ENCODE measurements around the gene AXIN1.
"Not testable (repeated sequence)": the region's sequence is repeated elsewhere in the genome, so short reads cannot be mapped to it uniquely, and the experiment has no call there.

The AXIN1 gene

DNA sequence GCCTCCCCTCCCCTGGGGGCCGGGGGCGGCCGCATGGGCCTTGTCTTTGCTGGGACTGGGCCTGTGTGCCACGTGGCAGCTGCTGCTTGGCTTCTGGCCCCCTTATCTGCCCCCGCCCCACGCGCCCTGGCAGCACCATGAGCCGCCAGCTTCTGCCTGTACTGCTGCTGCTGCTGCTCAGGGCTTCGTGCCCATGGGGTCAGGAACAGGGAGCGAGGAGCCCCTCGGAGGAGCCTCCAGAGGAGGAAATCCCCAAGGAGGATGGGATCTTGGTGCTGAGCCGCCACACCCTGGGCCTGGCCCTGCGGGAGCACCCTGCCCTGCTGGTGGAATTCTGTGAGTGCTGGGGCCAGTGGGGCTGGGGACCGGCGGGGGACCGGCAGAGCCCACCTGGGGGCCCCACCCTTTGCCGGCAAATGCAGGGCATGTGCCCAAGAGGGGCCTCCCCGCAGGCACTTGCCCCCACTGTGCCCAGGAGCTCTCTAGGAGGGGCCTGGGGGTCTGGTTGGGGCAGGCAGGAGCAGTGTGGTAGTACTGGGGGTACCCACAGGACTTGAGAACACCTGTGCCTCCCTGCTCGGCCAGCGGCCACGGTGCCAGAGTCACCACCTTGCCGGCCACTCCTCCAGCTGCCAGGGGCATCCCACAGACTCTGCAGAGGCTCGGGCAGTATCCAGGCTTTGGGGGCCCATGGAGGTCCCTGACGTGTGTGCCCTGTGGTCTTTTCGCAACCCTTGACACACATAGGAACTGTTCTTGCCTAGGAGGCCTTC lies 69.3 kb downstream of the AXIN1 start, which contains the start of gene PDIA2:
Gene PDIA2 (plus strand): TSS at position 132 of the 773 bp plus-strand sequence. CDS start 6 bp downstream, at position 138.
- DNase-seq (ENCODE audit: low spot score), result no peak

DNA sequence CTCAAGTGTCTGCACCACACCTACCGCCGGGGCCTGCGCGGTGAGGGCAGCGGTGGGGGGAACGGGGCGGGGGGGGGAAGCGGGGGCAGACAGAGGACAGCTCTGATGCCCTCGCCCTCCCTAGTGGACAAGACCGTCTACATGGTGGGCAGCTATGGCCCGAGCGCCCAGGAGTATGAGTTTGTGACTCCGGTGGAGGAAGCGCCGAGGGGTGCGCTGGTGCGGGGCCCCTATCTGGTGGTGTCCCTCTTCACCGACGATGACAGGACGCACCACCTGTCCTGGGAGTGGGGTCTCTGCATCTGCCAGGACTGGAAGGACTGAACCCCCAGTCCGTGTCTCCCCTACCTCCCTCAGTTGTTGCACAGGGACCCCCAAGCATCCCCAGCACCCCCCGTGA lies 70.0 kb downstream of the AXIN1 start:
- no peak for DNase-seq (ENCODE audit: low spot score)

DNA sequence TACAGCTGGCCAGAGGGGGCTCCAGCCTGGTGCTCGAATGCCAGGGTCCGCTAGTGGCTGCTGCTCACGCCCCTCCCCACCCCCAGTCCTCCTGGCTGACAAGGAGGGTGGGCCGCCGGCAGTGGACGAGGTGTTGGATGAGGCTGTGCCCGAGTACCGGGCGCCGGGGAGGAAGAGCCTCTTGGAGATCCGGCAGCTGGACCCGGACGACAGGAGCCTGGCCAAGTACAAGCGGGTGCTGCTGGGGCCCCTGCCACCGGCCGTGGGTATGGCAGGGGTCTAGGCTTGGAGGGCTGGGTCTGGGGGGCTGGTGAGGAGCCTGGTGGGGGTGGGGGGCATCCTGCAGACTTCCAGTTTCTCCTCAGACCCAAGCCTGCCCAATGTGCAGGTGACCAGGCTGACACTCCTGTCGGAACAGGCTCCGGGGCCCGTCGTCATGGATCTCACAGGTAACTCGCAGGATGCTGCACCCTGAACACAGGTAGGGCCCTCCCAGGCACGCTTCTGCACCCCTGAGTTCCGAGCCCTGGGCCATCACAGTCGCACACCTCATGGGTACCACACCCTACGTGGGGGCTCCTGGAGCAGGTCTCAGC lies 70.8 kb downstream of the AXIN1 start:
- no peak for DNase-seq (ENCODE audit: low spot score)

DNA sequence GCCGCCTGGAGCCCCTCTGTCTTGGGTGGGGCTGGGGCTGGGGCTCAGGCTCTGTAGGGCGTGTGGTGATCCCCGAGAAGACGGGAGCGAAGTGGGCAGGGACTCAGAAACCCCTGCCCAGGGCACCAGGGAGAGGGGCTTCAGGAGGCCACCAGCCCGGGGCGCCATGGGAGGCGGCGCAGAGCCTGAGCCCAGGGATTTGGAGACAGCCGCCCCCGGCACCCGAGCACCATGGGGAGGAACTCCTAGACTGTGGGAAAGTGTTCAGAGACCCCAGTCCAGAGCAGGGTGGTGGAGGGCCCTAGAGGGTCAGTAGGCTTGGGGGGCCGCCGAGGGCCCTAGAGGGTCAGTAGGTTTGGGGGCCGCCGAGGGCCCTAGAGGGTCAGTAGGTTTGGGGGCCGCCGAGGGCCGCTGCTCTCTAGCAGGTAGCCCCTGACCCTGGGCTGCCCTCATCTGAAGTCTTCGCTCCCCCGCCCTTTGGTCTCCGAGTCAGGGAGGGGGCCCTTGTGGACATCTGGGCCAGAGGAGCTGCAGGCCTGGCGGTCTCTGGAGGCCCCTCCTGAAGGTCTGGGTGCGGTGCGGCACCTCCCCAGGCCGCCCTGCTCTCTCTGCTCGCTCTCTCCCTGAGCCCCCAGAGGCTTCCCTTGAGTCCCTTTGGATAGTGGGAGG lies 71.4 kb downstream of the AXIN1 start:
- no peak for DNase-seq (ENCODE audit: low spot score)

DNA sequence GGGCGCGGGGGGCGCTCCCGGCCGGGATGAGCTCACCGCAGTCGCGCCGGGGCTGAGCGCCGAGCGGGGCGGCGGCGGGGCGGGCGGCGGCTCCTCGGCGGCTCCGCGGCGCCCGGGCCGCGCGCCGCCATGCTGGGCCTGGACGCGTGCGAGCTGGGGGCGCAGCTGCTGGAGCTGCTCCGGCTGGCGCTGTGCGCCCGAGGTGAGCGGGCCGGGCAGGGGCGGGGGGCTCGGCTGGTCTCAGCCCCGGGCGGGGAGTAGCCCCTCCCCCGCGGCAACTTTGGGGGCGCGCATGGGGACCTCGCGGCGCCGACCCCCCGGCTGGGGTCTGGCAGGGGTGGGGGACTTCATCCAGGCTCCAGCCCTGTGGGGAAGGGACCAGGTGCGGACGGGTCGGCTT lies 72.0 kb downstream of the AXIN1 start, which contains the start of gene ARHGDIG:
Gene ARHGDIG (plus strand): TSS at position 40 of the 400 bp plus-strand sequence. CDS start 90 bp downstream, at position 130.
- DNase-seq (ENCODE audit: low spot score), result no peak

DNA sequence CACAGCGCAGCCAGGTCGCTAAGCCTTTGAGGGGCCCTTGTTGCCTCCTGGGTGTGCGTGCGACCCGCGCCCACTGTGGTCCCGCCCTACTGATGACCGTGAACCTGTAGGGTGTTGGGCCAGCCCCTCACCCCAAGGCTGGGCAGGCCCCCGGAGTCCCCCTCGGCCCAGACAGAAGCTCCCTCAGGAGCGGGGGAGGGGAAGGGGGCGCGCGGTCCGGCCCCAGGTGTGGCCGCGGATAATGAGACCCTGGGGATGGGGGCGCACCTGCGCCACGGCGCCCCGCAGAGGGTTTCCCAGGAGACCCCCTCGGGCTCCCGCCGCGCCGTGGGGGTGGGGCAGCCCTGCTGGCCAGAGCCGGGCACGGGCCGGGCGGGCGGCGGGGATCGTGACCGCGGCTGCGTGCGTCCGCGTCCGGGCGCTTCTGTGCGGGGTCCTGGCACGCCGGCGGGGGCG lies 72.5 kb downstream of the AXIN1 start:
- no peak for DNase-seq (ENCODE audit: low spot score)

DNA sequence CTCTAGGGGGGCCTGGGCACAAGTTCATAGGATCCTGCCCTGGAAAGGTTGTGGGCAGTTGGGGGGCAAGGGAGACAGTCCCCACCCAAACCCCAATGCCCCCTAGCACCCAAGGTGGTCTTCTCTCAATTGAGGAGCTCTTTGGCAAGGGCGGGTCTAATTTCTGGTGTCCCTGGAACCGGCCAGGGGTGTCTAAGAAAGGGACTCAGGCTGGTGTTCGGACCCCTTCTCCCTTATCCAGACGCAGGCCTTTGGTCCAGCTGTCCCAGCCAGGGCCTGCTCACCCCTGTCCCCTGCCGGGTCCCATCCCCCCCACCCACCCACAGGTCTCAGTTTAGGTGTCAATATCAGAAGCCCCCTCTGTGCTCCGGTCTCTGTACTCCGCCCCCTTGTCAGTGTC lies 73.0 kb downstream of the AXIN1 start:
- DNase-seq (ENCODE audit: low spot score), result no peak

DNA sequence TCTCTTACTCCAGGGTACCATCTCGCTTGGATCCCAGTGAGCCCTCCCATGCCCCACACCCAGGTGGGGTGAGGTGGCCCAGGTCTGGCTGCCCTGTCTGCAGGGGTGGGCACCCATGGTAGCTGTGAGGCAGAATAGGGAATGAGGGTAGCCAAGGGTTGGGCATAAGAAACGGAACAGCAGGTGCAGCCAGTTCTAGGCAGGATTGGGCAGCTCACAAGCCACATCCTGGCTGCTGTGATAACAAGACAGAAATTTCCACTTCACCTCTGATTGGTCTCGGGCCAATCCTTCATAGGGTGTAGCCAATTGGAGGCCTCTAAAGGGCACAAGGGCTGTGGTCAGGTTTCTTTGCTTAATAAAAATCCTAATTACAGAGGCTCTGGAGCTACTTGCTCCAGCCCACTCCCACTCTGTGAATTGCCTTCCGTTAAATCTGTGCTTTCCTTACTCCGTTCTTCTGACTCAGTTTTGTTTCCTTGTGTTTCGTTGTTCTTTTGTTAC lies 73.6 kb downstream of the AXIN1 start:
- no peak for DNase-seq (ENCODE audit: low spot score)

DNA sequence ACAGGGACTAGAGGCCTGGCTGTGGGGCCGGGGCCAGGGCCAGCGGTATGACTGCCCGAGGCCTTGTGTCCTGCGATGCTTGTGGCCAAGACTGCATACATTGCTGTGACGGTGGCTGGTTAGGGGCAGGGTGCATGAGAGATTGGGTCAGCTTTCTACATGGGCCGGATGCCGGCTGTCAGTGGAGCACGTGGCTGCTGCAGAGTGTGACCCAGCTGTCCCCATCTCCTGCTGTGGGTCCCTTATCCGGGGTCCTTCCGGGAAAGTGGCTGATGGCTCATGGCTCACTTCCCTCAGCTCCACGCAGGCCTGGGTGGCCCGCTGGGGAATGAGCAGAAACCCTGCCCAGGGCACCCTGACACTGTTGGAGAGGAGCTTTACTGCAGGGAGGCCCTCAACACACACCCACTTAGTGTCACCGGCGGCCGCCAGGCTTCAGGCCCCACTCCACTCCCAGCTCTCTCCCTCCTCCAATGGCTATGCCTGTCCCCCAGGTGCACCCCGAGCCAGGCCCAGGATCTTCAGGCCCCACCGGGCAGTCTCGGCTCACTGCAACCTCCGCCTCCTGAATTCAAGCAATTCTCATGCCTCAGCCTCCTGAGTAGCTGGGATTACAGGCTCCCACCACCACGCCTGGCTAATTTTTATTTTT lies 76.0 kb downstream of the AXIN1 start:
- no peak for DNase-seq (ENCODE audit: low spot score)

DNA sequence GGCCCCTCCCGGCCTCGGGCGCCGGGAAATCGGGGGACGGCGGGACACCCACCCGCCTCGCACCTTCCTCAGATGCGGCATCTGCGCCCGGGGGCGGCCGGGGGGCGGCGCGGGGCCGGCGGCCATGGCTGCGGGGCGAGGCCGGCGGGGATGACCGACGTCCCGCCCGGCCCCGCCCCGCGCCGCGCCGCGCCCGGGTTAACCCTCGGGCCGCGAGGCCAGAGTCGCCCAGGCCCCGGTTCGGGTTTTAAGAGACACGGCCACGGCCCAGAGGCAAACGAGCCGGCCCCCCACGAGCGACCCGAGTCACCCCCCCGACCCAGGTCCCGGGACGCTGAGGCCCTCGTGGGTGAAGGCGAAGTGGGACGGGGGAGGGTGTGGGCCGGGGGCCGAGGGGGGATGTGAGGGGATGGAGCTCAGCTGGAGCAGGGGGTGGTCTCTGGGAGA lies 76.7 kb downstream of the AXIN1 start, which contains the start of gene RGS11:
Gene RGS11 (minus strand): TSS at position 159 of the 447 bp plus-strand sequence. CDS start 33 bp downstream, at position 126.
- no peak for DNase-seq (ENCODE audit: low spot score)

DNA sequence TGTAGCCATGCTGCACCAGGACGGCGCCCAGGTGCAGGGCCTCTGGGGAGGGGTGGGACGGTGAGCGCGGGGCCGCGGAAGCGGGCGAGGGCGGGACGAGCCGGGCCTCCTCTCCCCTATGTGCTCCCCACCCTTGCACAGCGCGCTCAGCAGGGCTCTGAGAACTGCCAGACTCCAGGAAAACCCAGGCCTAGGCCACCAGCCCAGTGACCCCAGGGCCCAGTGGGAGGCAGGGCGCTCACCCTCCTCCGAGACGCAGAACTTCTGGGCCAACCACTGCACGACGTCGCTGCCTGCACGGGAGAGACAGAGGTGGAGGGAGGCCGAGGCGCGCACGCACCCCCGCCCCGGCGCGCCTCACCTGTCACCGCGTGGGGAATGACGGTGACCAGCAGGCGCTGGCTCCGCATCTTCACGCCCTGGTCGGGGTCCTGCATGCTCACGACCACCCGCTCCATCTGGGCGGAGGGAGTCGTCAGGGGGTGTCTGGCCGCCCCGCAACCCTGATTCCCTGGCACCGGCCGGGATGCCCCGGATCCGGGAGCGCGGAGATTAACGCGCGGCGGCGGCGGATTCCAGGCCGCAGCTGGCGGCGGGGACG lies 77.4 kb downstream of the AXIN1 start:
- no peak for DNase-seq (ENCODE audit: low spot score)

DNA sequence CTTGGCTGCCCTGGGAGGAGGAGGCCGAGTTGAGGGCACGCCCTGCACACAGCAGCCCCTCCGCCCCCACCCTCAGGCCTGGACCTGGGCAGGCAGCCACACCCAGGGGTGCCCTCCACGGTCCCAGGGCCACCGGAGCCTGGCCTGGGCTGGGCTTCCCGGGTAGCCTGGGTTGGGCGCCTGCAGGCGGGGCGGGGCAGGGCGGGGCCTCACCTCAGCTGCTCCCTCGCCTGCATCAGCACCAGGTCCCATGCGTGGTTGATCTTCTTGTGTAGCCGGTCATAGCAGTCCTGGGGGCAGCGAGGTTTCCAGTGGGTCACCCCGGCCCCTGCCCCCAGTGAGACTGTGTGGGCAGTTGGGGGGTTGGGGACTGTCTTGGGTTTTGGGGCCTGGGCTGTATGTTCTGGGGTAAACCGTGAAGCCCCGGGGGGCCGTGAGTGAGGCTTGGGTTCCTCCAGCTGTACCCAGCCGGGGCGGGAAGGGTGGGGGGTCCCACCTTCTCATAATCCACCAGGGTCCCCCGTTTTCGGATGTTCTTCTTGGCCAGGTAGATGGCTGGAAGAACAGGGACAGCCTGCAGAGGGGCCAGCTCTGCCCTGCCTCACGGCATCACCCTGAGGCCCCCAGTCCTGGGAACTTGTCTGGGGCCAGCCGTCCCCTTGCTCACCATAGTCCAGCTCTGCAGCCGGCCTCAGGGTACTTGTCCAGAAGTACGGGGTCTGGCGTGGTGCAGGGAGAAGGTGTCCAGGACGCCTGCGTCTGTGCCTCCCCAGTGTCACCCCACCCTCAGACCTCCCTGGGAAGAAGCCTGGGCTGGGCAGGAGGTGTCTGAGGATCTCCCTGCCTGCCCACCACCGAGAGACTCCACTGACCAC lies 78.7 kb downstream of the AXIN1 start:
- no peak for DNase-seq (ENCODE audit: low spot score)

DNA sequence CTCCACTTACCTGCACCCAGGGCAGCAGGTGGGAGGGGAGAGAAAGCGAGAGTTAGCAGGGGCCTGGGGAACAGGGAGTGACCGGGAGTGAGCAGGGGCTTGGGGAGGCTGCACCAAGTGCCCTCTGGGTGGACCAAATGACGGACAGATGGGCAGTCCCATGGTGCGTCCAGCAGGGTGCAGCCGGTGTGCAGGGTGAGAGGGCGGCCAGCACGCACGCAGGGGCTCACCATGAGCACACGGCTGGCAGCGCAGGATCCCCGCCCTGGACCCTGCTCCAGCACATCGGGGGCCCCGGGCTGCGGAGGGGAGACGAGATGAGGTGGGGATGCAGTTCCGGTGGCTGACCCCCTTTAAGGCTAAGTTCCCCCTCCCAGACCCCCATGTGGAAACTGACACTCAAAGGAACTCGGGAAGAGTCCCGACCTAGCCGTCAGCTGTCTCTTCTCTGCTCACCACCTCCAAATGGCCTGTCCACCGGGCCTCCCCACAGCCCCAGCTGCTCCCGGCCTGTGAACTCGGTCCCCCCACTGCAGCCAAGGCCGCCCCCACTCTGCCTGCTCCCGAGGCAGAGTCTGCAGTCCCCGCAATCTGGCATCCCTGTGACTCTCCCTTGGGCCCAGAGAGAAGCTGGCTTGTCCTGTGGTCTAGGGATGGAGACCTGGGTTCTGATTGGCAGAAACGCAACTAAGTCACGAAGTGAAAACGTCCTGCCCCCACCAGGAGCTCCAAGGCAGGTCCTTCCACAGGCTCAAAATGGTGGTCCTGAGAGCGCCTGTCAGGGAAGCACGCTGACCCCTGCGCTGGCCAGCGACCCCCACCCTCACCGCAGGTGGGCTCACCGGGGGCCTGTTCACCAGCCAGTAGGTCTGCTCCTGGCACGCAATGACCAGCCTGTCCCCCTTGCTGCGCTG lies 79.6 kb downstream of the AXIN1 start:
- no peak for DNase-seq (ENCODE audit: low spot score)

DNA sequence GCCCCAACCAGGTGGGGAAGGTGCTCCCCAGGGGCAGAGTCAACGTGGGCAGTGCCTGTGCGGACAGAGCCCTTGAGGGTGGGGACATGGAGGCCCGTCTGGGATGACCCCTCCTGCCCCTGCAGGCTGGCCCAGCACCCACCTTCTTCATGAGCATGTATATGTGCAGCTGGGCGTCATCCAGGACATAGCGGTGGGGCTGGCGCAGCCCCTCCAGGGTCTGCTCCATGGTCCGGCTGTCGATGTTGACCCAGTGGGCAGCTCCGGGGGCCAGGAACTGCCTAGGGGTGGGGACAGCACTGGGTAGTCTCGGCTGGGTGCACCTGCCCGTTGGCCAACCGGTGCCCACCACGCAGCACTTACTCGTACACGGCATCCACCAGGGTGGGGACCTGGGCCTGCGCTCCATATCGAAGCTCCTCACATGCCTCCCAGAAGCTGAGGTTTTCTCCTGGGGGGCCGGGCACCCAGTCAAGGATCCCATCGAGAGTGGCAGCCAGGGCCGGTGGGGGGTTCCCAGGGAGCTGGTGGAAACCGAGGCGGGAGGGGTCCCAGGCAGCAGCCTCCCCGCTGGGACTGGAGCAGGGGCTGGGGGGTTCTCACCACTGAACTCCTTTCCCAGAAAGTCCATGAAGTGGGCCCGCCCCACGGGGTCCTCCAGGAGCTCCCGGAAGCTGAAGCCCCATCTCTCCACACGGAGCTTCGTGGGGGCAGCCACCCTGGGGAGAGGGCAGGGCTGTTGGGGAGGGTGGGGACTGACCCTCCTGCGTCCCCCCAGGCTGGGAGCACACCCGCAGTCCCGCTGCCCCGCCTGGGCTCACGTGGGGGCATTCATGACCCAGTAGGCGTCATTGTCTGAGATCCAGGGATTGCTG lies 81.9 kb downstream of the AXIN1 start:
- no peak for DNase-seq (ENCODE audit: low spot score)

DNA sequence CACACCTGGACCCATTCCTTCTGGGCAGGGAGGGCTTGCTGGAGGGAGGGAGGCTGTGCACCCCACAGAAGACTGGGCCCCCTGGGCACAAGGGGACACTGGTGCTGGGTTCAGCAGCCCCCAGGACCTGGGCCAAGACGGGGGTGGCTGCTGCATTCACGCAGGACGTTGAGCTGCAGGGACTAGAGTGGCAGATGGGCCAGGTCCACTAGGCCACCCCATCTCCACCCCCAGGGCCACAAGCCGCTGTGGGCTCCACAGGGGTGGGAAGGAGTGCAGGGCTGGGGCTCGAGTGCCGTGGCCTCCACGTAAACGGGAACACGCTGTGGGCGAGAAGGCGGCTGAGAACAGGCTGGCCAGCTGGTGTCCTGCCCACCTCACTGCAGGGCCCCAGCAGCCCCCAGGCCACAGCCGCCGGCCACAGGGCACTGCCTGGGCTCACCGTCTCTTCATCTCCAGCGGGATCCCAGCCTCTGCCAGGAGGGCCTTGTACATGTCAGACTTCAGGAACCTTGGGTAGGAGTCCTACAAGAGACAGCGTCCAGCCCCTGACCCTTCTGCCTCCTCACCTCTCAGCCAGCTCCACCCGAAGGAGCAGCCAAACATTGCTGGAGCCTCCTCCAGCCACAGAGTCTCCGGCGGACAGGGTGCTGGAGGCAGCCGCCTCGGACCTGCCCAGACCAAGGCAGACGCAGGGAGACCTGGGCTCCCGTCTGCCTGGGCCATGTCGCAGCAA lies 83.3 kb downstream of the AXIN1 start:
- no peak for DNase-seq (ENCODE audit: low spot score)

DNA sequence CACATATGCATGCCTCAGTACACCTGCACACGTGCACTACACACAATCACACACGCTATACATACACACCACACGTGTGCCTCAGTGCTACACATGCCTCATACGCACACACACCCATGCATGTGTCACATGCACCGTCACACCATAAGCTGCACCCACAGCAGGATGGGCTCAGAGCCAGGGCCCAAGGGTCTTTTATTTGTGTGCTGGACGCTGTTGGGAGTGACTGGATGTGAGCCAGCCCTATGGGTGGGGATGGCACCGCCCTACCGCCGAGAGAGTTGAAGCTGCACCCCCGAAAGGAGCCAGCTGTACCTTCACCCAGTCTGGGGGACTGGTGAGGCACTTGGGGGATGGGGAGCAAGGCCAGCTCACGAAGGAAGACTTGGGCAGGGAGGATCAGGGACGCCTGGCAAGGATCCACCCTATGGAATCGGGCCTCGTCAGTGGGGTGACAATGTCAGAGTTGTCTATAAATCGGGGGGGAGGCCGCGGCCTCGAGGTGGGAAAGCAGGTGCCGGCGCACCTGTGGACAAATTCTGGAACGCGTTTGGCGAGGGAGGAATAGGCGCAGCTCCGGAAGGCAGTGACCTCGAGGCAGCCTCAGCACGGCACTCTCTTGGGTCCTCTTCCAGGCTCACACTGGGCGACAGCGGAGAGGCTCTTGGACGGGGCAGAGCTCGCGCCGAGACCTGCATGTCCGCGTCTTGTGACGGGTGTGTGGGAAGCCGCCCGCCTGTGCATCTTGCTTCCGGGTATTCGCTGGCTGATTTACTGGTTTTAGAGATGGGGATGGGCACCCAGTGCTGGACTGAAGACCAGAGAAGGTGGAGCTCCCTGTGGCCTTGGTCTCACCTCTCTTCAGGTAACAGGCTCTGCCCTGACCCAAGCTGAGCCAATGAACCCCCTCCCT lies 84.1 kb downstream of the AXIN1 start:
- no peak for DNase-seq (ENCODE audit: low spot score)

DNA sequence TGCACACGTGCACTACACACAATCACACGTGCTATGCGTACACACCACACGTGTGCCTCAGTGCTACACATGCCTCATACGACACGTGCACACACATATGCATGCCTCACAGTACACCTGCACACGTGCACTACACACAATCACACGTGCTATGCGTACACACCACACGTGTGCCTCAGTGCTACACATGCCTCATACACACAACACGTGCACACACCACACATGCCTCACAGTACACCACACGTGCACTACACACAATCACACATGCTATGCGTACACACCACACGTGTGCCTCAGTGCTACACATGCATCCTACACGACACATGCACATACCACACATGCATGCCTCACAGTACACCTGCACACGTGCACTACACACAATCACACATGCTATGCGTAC lies 85.0 kb downstream of the AXIN1 start:
- not testable (repeated sequence) for DNase-seq (ENCODE audit: low spot score)
